HepG2 (cell line): Measurements from ENCODE around the gene RREB1. TPM values are rescaled to one million over a fixed set of nuclear protein-coding genes. Genes with fewer than 3 reads are reported as not detected.

Experiments used
- AGO1 ChIP-seq: fragments of 200-400 bp; formaldehyde crosslinking; IDR thresholded peaks from 2 replicates; pipeline ENCODE4 v1.6.1; 2017; ENCODE audit warnings: mild to moderate bottlenecking, low read depth, low read length, moderate library complexity; ENCODE audit not compliant: poor library complexity, severe bottlenecking
- BATF2 ChIP-seq: sonication (generic); formaldehyde crosslinking; IDR thresholded peaks from 2 replicates; pipeline ENCODE4 v1.8.0; 2022; ENCODE audit warnings: mild to moderate bottlenecking, missing genetic modification reagents, moderate library complexity
- FIP1L1 ChIP-seq: fragments of 200-400 bp; formaldehyde crosslinking; IDR thresholded peaks from 2 replicates; pipeline ENCODE4 v1.6.1; 2018; ENCODE audit warnings: low read depth, mild to moderate bottlenecking, low read length, moderate library complexity, borderline replicate concordance; ENCODE audit not compliant: insufficient read depth
- HMGA1 ChIP-seq: sonication (generic); formaldehyde crosslinking; conservative IDR thresholded peaks from 2 replicates; pipeline ENCODE4 v1.4.0; 2020; ENCODE audit warnings: missing genetic modification reagents
- KDM5B ChIP-seq: sonication (generic); formaldehyde crosslinking; IDR thresholded peaks from 2 replicates; pipeline ENCODE4 v1.4.0; 2020; ENCODE audit warnings: missing genetic modification reagents, mild to moderate bottlenecking, borderline replicate concordance
- MLLT10 ChIP-seq: sonication (generic); formaldehyde crosslinking; IDR thresholded peaks from 2 replicates; pipeline ENCODE4 v1.4.0; 2020; ENCODE audit warnings: missing genetic modification reagents
- MXD1 ChIP-seq: sonication (generic); formaldehyde crosslinking; IDR thresholded peaks from 2 replicates; pipeline ENCODE4 v1.4.0; 2020; ENCODE audit warnings: mild to moderate bottlenecking, missing genetic modification reagents
- NR2C2 ChIP-seq: sonication (generic); formaldehyde crosslinking; IDR thresholded peaks from 2 replicates; pipeline ENCODE4 v1.4.0; 2020; ENCODE audit warnings: missing genetic modification reagents, mild to moderate bottlenecking, moderate library complexity, borderline replicate concordance
- SETDB1 ChIP-seq: sonication (generic); formaldehyde crosslinking; IDR thresholded peaks from 2 replicates; pipeline ENCODE4 v1.5.1; 2020; ENCODE audit warnings: missing genetic modification reagents, mild to moderate bottlenecking, borderline replicate concordance
- SMARCE1 ChIP-seq: fragments of 450-650 bp; IDR thresholded peaks from 2 replicates; pipeline ENCODE4 v1.6.1; 2017; ENCODE audit warnings: borderline replicate concordance
- TEAD3 ChIP-seq: optimal IDR thresholded peaks from 2 replicates; pipeline ENCODE3; 2016; ENCODE audit warnings: borderline replicate concordance
- ZC3H13 ChIP-seq: sonication (generic); formaldehyde crosslinking; IDR thresholded peaks from 2 replicates; pipeline ENCODE4 v1.8.1; 2023; ENCODE audit warnings: mild to moderate bottlenecking, missing genetic modification reagents, moderate library complexity
- ZNF317 ChIP-seq: sonication (generic); formaldehyde crosslinking; IDR thresholded peaks from 2 replicates; pipeline ENCODE4 v1.5.0; 2020; ENCODE audit warnings: mild to moderate bottlenecking, missing genetic modification reagents
- ZNF547 ChIP-seq: sonication (generic); formaldehyde crosslinking; IDR thresholded peaks from 2 replicates; pipeline ENCODE4 v1.5.1; 2020; ENCODE audit warnings: mild to moderate bottlenecking, missing genetic modification reagents
- ZNF572 ChIP-seq: sonication (generic); formaldehyde crosslinking; IDR thresholded peaks from 2 replicates; pipeline ENCODE4 v1.5.1; 2020; ENCODE audit warnings: mild to moderate bottlenecking, missing genetic modification reagents
- ZNF646 ChIP-seq: sonication (generic); formaldehyde crosslinking; IDR thresholded peaks from 2 replicates; pipeline ENCODE4 v1.9.0; 2021; ENCODE audit warnings: mild to moderate bottlenecking, missing genetic modification reagents
- ZNF678 ChIP-seq: sonication (generic); formaldehyde crosslinking; IDR thresholded peaks from 2 replicates; pipeline ENCODE4 v1.4.0; 2020; ENCODE audit warnings: mild to moderate bottlenecking, missing genetic modification reagents
- ZNF761 ChIP-seq: sonication (generic); formaldehyde crosslinking; conservative IDR thresholded peaks from 2 replicates; pipeline ENCODE4 v1.4.0; 2020; ENCODE audit warnings: mild to moderate bottlenecking, missing genetic modification reagents
- ZNF878 ChIP-seq: sonication (generic); formaldehyde crosslinking; IDR thresholded peaks from 2 replicates; pipeline ENCODE4 v1.8.1; 2023; ENCODE audit warnings: mild to moderate bottlenecking, missing genetic modification reagents, moderate library complexity
- ZZZ3 ChIP-seq: sonication (generic); formaldehyde crosslinking; IDR thresholded peaks from 2 replicates; pipeline ENCODE4 v1.4.0; 2020; ENCODE audit warnings: missing genetic modification reagents, mild to moderate bottlenecking, borderline replicate concordance
- polyA plus RNA-seq, 8 experiments: library from polyadenylated mRNA; depleted of rRNA in 3 of 8; stranded (reverse) in 7 of 8; unstranded in 1 of 8; fragments of >200 nt; fragmentation: Illumina TruSeq in 4 of 8; extraction: Trizol in 4 of 8; gene quantifications; 2 replicates each; pipeline versions ENCODE4 v1.2.1 to v1.2.3, GENCODE V29; 2011 to 2016; ENCODE audit warnings: low read depth in 4 of 8, missing spikeins in 1 of 8, mixed read lengths in 1 of 8; ENCODE audit not compliant: insufficient read depth in 1 of 8
- total RNA-seq, 5 experiments: library from RNA; depleted of rRNA; stranded (reverse); fragments of >200 nt; fragmentation: Illumina TruSeq; extraction: Trizol; gene quantifications; 2 replicates each; pipeline ENCODE4 v1.2.3, GENCODE V29; 2016; ENCODE audit warnings: low read depth in 1 of 5
- TF ChIP-seq, protein P1 (sequence below): sonication (generic); formaldehyde crosslinking; IDR thresholded peaks from 2 replicates; pipeline ENCODE4 v1.5.1; 2020; ENCODE audit warnings: missing genetic modification reagents, mild to moderate bottlenecking, borderline replicate concordance

The RREB1 gene
- total and polyA plus RNA-seq, 2 of the 13 experiments (the other 11 are each of a cell fraction or from before 2014, with no cell fraction given): 6.1 to 23.2 TPM

DNA sequence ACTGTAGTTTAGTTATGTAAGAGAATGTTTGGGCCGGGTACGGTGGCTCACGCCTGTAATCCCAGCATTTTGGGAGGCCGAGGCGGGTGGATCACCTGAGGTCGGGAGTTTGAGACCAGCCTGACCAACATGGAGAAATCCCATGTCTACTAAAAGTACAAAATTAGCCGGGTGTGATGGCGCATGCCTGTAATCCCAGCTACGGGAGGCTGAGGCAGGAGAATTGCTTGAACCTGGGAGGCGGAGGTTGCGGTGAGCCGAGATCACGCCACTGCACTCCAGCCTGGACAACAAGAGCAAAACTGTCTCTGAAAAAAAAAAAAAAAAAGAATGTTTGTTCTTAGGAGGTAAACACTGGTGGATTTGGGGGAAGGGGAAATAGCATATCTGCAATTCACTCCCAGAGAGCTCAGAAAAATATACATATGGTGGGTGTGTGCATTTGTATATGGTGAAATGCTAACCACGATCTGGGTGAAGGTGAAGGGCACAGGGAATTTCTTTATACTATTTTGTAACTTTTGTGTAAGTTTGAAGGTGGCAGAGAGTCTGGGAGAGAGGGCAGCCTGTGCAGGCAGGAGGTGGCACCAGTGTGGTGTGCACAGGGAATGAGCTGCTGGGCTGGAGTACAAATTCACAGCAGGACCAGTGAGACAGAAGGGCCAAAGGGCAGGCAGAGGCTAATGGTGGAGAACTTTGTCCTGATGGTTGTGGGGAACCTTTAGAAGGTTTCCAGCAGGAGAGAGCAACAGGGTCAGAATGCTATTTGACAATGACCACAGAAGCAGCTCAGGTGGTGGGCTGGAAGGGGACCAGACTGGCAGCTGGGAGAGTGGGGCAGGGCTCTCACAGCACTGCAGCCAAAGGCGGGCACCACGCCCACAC is 162.8 kb downstream of the RREB1 start (continued):
- no peak for TF ChIP-seq ZNF317
- TF ChIP-seq ZNF678: no peak
- no peak for TF ChIP-seq BATF2 (CRISPR knock-in tag)
- TF ChIP-seq ZNF761 (CRISPR knock-in tag): no peak
- TF ChIP-seq ZNF878 (CRISPR knock-in tag): no peak
- peak; percentile 76 for TF ChIP-seq TEAD3
- TF ChIP-seq ZC3H13 (CRISPR knock-in tag): 0 out of 2 replicates have a peak, but pooled peaks have one; percentile 9
- TF ChIP-seq SETDB1 (CRISPR knock-in tag): no peak
- TF ChIP-seq MXD1: no peak
- peak; percentile 7; the same call in 1 of the 2 replicates for TF ChIP-seq ZNF646
- TF ChIP-seq AGO1: no peak
- TF ChIP-seq SMARCE1: no peak
- no peak for TF ChIP-seq ZNF572
- no peak for TF ChIP-seq MLLT10 (CRISPR knock-in tag)
- no peak for TF ChIP-seq HMGA1 (CRISPR knock-in tag)
- TF ChIP-seq KDM5B (CRISPR knock-in tag): no peak
- no peak for TF ChIP-seq ZZZ3
- no peak for TF ChIP-seq FIP1L1
- TF ChIP-seq, protein P1, sequence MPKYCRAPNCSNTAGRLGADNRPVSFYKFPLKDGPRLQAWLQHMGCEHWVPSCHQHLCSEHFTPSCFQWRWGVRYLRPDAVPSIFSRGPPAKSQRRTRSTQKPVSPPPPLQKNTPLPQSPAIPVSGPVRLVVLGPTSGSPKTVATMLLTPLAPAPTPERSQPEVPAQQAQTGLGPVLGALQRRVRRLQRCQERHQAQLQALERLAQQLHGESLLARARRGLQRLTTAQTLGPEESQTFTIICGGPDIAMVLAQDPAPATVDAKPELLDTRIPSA (CRISPR knock-in tag): peak; percentile 43; the same call in 1 of the 2 replicates
- peak; percentile 76 for TF ChIP-seq NR2C2 (CRISPR knock-in tag)
- TF ChIP-seq ZNF547: no peak
